NCI-H748 (cell line): ENCODE results near the gene EOLA1.
"Not testable (repeated sequence)": the region's sequence is repeated elsewhere in the genome, so short reads cannot be mapped to it uniquely, and the experiment has no call there.

Experiments used
- DNase-seq: peaks from one replicate; lab custom pipeline; 2025; ENCODE audit not compliant: unreplicated experiment; lab: John Stamatoyannopoulos, UW

EOLA1 gene

DNA sequence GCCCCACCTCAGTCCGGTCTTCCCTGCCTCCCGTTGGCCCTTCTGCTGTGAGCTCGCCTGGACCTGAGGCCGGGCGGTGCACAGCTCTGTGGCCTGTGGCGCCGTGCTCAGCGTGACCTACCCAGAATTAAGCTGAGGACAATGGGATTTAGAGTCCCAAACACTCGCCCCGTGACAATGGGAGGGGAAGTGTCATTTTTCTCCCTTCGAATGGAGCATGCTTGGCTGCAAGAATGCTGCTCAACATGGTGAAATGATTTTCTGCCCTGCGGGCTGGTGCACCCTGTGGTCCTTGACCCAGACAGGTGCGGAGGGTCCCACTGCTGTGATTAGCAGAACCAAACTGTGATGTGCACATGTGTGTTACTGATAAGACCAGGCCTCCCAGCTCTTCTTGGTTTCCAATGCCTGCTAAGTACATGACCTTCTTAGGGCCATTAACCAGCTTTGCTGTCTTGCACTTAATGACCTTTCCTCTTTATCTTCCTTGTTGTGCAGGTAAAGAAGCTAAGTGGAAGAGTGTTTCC lies 772 bp downstream of the EOLA1 start:
- DNase-seq, result no peak

DNA sequence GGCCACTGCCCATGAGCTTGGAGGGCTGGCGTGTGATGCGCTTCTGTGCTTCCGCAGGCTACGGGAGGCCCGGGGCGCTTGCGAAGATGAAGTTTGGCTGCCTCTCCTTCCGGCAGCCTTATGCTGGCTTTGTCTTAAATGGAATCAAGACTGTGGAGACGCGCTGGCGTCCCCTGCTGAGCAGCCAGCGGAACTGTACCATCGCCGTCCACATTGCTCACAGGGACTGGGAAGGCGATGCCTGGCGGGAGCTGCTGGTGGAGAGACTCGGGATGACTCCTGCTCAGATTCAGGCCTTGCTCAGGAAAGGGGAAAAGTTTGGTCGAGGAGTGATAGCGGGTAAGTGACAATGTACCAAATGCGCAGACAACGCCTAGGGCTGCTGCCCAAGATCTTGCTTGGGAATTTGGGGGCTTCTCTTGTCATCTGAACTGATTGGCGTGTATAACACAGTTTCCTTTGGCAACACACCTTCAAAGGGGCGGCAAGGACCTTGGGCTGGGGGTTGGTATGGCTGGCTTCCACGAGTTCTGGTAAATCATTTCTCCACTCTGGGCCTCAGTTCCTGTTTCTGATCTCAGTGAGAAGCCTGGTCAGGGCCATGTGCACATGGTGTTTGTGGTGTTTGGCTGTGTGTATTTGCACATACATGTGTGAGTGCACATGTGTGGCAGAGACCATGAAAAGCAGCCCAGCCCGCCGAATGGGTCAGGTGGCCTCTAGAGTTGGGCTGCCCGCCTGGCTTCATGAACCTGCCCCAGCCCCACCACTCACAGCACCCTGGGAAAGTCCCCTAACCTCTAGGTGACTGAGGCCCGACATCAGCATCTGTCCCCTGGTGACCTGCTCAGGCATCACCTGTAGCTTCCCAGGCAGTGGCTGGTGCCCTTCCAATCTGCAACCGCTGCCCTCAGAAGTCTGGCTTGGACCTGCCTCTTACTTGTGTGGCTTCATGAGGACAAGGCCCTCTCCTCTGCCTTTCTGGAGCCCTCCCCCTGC lies 5.0 kb downstream of the EOLA1 start:
- not testable (repeated sequence) for DNase-seq

DNA sequence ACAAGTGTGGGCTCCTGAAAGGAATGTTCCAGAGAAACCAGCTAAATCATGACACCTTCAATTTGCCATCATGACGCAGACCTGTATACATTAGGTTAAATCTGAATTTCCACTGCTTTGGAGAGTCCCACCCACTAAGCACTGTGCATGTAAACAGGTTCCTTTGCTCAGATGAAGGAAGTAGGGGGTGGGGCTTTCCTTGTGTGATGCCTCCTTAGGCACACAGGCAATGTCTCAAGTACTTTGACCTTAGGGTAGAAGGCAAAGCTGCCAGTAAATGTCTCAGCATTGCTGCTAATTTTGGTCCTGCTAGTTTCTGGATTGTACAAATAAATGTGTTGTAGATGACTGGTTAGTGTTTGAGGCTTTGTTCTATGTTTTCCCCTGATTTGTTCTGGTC lies 6.2 kb downstream of the EOLA1 start:
- not testable (repeated sequence) for DNase-seq

DNA sequence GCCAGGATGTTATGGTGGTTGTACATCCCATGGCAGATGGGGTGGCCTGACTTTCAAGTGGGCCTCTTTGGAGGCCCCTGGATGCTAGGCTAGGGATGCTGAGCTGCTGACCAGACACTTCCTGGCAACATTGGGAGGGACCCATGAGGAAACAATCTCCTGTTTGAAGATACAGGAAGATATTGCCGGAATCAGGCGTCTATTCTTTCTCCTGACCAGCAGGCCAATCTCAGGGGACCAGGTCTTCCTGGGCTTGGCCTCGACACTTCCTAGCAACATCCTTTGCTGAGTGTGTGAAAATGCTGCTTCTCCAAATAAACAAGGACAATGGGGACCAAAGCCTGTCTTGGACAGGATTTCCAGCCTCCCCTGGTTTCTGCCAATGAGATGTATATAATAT lies 7.0 kb downstream of the EOLA1 start:
- not testable (repeated sequence) for DNase-seq

DNA sequence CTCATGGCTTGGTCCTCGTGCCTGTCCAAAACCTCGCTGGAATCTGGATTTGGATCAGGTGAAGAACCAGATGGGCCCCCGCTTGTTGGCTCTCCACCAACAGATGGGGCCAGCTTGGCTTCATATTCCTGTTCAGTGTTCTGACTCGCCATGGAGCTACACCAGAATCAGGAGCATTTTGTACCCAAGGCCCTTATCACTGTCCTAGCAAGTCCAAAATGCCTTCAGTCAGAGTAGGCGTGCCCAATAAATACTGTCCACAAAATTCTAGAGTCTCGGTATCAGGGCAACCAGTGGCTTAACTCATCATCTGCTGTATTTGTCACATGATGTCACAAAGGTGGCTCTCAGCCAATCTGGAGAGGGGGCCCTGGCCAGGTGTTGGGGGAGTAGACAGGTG lies 8.9 kb downstream of the EOLA1 start, which contains the start of gene HSFX3:
HSFX3 (minus strand) TSS at position 224 of the 400 bp plus-strand sequence; CDS start at position 152, 72 bp downstream.
- DNase-seq, result not testable (repeated sequence)

DNA sequence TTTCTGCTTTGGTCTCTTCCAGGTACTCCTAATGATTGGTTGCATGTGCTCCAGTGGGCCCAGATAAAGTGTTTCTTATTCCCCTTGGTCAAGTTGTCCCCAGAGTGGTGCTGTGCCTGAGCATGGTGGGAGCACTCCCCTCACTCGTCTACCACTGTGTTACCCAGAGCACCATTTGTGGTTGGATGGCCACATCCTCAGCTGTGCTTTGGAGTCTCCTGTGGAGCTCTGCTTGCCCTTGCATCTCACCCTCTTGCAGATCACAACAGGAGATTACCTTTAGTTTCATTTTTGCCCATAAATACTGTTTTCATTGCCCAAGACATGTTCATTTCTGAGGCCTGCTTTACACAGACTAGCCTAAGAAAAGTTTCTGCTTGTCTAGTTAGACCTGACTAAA lies 9.6 kb downstream of the EOLA1 start:
- not testable (repeated sequence) for DNase-seq

DNA sequence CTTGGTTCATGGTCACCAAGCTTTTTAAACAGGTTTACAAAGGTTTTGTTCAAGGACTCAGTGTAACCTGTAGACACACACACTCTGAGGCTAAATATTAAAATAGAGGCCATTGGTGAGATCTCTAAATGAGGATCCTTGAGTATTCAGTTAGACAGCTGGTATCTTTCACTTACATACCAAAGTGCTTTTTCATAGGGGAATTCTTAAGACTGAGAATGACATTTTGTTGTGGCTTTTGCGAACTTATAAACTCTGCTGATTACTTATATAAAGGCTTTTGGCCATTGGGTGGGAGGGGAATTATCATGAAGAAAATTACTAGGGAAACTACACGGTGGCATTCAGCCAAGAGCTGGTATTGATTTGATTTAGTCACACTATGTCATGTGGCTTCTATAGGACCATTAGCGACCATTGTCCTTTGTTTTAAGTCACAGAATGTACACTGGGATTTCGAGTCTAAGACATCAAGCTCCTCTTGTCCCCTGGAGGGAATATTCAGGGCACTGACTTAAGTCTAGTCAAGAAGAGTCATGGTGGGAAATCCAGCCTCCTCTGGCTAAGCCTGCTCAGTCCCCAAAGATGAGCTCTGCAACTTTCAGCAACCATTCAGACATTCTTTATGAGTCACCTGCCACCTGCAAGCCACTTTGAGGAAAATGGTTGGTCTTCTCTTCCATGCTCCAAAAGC lies 10.6 kb downstream of the EOLA1 start:
- not testable (repeated sequence) for DNase-seq

DNA sequence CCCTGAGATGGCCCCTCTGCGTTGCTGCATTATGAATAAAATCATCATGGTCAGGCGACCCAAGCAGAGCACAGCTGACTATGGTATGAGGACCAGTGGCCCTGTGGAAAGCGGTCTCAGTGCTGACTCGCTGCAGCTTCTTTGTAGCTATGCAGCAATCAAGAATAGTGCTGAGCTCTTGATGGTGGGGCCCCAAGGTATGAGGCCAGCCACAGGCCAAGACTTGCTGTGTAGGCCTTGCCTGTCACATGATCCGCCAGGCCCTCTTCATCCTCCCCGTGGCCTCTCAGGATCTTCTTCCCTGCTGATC lies 11.1 kb downstream of the EOLA1 start:
- not testable (repeated sequence) for DNase-seq

DNA sequence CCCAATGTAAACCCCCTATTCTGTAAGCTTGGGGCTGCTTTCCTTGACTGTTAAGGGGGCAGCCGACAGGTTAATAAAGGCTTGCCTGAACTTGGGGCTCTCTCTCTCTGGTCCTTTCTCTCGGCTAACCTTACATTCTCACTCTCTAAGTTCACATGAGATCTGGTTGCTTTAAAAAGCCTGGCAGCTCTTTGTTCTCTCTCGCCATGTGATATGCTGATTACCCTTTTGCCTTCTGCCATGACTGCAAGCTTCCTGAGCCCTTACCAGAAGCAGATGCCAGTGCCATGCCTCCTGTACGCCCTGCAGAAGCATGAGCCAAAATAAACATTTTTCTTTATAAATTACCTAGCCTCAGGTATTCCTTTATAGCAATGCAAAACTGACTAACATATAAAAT lies 14.4 kb downstream of the EOLA1 start:
- not testable (repeated sequence) for DNase-seq

DNA sequence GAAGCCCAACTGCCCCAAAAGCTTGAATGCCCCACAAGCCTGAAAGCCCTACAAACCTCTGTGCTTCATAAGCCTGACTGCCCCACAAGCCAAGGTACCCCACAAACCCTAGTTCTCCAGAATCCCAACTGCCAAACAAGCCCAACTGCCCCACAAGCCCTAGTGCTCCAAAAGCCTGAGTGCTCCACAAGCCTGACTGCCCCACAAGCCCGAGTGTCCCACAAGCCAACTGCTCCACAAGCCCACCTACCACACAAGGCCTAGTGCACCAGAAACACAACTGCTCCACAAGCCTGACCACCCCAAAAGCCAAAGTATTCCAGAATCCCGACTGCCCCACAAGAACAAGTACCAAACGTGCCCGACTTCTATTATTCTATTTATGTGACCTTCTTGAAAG lies 22.5 kb downstream of the EOLA1 start:
- DNase-seq, result no peak

DNA sequence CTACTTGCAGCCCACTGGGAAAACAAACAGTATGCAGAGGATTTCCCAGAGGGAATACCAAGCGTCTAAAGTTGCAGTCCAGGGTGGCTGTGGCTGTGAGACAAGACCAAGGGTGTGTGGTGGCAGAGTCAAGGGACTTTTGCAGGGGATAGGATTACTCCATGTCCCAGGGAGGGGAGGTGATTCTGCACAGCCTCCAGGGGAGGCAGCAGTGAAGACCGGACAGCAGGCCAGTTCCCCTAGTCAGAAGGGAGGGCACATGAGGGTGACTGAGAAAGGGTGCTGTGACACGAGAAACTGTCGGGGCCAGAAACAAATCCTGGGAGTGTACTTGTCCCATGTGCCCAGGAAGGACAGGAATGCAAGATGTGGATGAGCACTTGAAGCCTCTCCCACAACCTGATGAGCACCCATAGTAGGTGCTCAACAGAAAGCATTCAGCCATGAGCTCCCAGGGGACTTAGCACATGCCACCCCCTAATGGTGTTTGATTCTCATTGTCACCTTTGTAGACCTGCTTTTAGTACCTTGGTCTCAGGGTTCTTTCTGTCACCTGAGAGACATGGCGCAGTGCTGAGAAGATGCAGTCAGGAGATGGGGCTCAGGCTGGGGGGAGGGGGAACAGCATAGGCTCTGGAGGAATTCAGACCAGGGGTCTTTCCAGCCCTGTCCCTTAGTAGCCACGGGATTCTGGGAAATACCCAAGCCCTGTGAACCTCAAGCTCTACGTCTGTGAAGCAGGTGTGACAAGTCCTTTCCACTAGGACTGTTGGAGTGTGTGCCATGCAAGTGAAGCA lies 27.0 kb downstream of the EOLA1 start:
- no peak for DNase-seq

DNA sequence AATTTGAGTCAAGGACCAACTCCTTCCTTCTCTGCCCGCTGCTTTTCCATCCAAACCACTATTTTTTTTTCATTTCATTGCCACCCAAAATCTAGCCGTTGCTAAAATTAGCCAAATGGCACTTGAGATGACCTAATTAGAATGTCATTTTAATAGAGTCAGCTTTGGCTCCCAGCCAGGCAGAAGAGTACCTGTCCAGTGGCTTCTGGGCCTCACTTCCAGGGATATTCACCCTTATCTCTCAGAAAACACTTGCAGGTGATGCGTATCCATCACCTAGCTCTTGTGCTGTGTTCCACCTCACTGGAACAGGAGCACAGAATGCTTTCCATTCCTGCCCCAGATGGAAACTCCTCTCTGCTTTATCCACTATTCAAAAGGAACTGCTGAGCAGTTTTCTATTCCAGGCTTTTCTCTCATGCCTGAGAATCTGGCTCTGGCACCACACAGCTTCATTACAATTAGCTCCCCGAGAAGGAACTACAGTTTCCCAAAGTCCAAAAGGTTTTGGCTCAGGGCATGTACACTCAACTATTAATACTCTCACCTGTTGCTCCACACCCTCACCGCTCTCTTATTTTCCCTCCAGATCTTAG lies 28.0 kb downstream of the EOLA1 start:
- DNase-seq, result no peak

DNA sequence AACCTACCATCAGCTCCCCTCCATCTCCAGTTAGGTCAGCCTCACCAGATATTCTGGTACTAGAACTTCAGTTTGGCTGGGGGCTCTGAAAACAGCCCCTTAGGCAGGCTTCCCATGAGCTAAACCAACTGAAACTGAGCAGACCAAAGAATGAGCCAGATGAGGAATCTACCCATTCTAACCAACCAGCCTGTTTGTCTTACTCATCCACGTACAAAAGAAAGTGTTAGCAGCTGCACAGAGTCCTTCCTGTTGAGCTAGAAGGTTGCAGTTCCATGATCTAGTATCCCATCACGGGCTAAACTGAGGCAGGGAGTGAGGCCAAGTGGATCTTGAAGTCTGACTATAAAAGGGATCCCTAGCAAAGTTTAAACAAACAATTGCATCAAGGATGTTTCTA lies 29.0 kb downstream of the EOLA1 start:
- DNase-seq, result no peak

DNA sequence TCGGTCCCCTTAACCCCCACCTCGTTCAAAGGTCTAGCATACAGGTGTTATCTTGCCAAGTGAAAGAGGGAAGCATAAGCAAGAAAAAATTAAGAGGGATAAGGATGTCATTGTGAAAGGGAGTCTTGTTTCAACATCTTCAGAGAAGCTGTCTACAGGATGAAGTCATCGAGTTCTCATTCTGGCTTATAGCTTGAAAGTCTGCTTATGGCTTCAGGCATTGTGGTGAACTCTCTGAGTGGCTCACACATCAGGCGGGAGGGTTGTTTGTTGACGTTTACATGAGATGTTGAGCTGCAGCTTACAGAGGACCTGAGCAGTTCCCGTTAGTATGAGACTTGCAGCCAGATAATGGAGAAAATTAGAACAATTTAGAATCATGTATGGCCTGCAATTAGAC lies 29.9 kb downstream of the EOLA1 start:
- DNase-seq, result no peak

DNA sequence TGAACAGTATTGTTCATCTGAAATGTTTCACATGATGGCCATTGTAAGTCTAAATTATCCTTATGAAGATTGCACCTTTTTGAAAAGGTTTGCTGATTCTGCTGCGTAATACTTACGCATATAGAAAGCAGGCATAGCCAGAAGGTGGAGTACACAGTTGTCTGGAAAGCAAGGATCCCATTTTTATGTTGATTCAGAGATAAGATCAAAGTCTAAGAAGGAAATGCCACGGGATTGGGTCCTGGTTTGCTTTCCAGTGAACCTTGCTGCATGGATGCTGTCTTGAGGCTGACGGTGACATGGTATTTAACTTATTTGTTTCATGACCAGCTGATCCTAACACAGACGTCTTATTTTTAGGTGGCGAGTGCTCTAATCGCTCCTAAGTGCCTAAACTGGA lies 31.0 kb downstream of the EOLA1 start:
- no peak for DNase-seq

DNA sequence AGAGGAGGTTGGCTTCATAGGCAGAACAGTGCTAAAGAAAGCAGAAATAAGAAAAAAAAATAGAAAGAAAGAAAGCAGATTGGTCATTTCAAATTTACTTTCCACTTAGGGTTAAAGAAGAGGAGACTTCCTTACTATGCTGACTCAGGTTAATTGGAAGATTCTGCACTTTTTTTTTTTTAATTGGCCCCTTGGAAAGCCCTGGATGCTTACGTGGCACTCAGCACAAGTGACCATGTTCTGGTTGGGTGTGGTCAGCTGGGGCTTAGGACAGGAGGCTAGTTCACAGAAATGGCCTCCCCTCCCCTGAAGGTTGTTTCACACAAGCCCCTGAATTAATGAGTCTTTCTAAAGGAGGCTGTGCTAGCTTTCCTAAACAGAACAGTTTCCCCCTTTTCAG lies 31.9 kb downstream of the EOLA1 start:
- DNase-seq, result no peak

DNA sequence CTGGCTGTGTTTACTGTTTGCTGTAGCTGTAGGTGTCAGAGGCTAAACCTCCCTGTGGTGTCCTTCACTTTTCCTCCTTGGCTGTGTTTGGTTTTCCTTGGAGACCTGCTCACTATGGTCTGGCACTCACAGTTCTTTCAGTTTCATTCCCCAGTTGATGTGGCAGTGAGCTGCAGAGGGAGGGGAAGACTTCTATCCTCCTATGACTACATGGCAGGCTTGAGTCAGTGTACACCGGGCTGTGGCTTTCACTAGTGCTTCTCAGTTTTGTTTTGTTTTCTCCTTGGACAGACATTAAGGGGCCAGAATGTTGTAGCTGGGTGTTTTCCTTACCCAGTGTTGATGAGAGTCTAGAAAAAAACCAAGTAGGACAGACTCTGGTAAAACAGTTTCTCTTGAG lies 32.6 kb downstream of the EOLA1 start:
- not testable (repeated sequence) for DNase-seq

DNA sequence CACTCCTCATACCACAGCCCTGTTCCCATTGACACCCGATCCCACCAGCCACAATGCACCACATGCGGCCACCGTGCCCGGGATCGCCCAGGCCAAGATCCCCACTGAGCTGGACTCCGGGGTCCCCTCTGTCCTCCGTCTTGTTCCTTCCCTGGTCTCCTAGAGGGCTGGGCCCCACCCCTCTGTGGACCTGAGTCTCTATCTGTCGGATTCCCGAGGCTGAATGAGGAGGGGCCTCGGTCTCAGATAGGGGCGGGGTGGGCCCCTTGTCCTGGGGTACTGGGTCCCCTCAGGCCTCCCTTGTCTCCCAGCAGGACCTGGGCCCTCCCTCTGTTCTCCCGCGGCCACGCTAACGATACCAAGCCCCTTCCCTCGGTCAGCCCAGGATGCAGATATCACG lies 44.8 kb downstream of the EOLA1 start:
- not testable (repeated sequence) for DNase-seq

DNA sequence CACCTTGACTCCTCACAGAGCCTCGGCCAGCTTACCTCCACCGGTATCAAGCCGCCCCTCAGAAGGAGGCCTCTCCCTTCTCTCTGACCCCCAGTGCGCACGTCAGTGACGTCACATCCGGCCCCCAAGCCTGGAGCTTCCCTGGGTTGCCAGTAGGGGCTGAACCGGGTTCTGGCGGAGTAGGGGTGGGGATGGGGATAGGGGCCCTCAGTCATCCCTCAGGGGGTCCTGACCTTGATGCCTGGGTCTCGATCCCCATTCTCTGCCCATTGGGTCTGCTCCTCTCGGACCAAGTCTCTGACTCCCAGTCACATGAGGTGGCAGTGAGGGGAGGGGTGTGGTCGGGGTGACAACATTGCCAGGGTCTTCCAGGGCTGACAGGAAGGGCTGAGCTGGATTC lies 46.5 kb downstream of the EOLA1 start, which contains the start of gene MAGEA9B:
MAGEA9B (minus strand) TSS at position 101 of the 400 bp plus-strand sequence. CDS start 4,280 bp downstream, outside the sequence.
- DNase-seq, result not testable (repeated sequence)

DNA sequence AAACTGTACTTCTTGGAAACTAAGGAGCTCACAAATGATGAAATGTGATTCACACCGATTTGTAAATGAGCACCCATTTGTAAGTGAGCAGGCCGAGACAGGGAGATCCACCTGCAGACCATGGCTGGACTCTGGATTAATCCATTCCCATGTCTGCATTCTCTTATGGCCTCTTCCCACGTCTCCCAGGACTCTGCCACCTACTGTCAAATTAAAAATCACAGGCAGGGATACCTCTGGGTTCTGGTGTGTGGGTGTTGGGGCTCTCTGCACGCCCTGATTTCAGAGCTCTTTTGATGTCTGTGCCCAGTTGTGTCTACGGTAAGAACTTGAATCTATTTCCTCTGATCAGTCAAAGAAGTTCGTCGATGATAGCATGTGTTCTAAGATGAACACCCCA lies 50.2 kb downstream of the EOLA1 start:
- DNase-seq, result not testable (repeated sequence)
